Liver (tissue), 9 donors: ENCODE results near the gene KRTCAP3. TPM values are rescaled to one million over a fixed set of nuclear protein-coding genes. Genes with fewer than 3 reads are reported as not detected.

ENCODE experiments used
- DNase-seq: peaks from one replicate; pipeline ENCODE4 v3.0.0-alpha.2; 2017; ENCODE audit warnings: low spot score
- H3K27ac ChIP-seq, 2 donors: one replicate each; pipeline ENCODE4 v1.7.0; 2013; ENCODE audit warnings: inconsistent platforms in 2 of 2, low read length in 2 of 2, control low read depth in 1 of 2, low read depth in 1 of 2, mild to moderate bottlenecking in 1 of 2
- H3K27me3 ChIP-seq, 4 donors: one replicate each; pipeline versions ENCODE4 v1.6.1 to v1.7.0; 2013; ENCODE audit warnings: low read length in 3 of 4, inconsistent platforms in 1 of 4, mild to moderate bottlenecking in 1 of 4, moderate library complexity in 1 of 4; ENCODE audit not compliant: control insufficient read depth in 4 of 4, insufficient read depth in 4 of 4
- H3K36me3 ChIP-seq, 4 donors: one replicate each; pipeline versions ENCODE4 v1.6.1 to v1.7.0; 2013; ENCODE audit warnings: low read length in 3 of 4, mild to moderate bottlenecking in 3 of 4, low read depth in 1 of 4, moderate library complexity in 1 of 4; ENCODE audit not compliant: control insufficient read depth in 4 of 4, insufficient read depth in 3 of 4
- H3K4me1 ChIP-seq, 4 donors: one replicate each; pipeline versions ENCODE4 v1.6.1 to v1.7.0; 2013; ENCODE audit warnings: low read length in 3 of 4, mild to moderate bottlenecking in 3 of 4, moderate library complexity in 1 of 4; ENCODE audit not compliant: control insufficient read depth in 4 of 4, insufficient read depth in 4 of 4
- H3K4me3 ChIP-seq, 3 donors: one replicate each; pipeline versions ENCODE4 v1.6.1 to v1.7.0; 2013; ENCODE audit warnings: low read length in 3 of 3, control low read depth in 1 of 3, low read depth in 1 of 3, mild to moderate bottlenecking in 1 of 3
- H3K9ac ChIP-seq, 2 donors: one replicate each; pipeline ENCODE4 v1.7.0; 2013; ENCODE audit warnings: low read length in 2 of 2, mild to moderate bottlenecking in 2 of 2, moderate library complexity in 2 of 2, control low read depth in 1 of 2, low read depth in 1 of 2
- H3K9me3 ChIP-seq, 4 donors: one replicate each; pipeline versions ENCODE4 v1.6.1 to v1.7.0; 2013; ENCODE audit warnings: low read length in 3 of 4; ENCODE audit not compliant: control insufficient read depth in 4 of 4
- EGR1 ChIP-seq, 2 donors: IDR thresholded peaks; 2 replicates each; pipeline ENCODE4 v1.6.1; 2016 to 2018; ENCODE audit warnings: antibody characterized with exemption in 2 of 2, low read depth in 2 of 2
- FOXA1 ChIP-seq: IDR thresholded peaks from 2 replicates; pipeline ENCODE4 v1.6.1; 2016; ENCODE audit warnings: antibody characterized with exemption
- FOXA2 ChIP-seq: IDR thresholded peaks from 2 replicates; pipeline ENCODE4 v1.6.1; 2016; ENCODE audit warnings: antibody characterized with exemption
- GABPA ChIP-seq, 2 donors: IDR thresholded peaks in 1 of 2; conservative IDR thresholded peaks in 1 of 2; 2 replicates each; pipeline ENCODE4 v1.6.1; 2016; ENCODE audit warnings: antibody characterized with exemption in 2 of 2, mild to moderate bottlenecking in 1 of 2, moderate library complexity in 1 of 2
- HNF4A ChIP-seq, 2 donors: conservative IDR thresholded peaks; 2 replicates each; pipeline ENCODE4 v1.6.1; 2016; ENCODE audit warnings: antibody characterized with exemption in 2 of 2, mild to moderate bottlenecking in 2 of 2
- HNF4G ChIP-seq: IDR thresholded peaks from 2 replicates; pipeline ENCODE4 v1.6.1; 2016; ENCODE audit warnings: antibody characterized with exemption
- JUND ChIP-seq, 2 donors: IDR thresholded peaks; 2 replicates each; pipeline ENCODE4 v1.6.1; 2016; ENCODE audit warnings: antibody characterized with exemption in 2 of 2
- NR2F2 ChIP-seq: IDR thresholded peaks from 2 replicates; pipeline ENCODE4 v1.6.1; 2016; ENCODE audit warnings: antibody characterized with exemption
- RAD21 ChIP-seq, 2 donors: IDR thresholded peaks; 2 replicates each; pipeline ENCODE4 v1.6.1; 2016; ENCODE audit warnings: antibody characterized with exemption in 2 of 2, mild to moderate bottlenecking in 2 of 2
- RXRA ChIP-seq, 2 donors: IDR thresholded peaks; 2 replicates each; pipeline ENCODE4 v1.6.1; 2017 to 2018; ENCODE audit warnings: antibody characterized with exemption in 2 of 2, mild to moderate bottlenecking in 1 of 2
- SP1 ChIP-seq: IDR thresholded peaks from 2 replicates; pipeline ENCODE4 v1.6.1; 2018; ENCODE audit warnings: antibody characterized with exemption, mild to moderate bottlenecking
- TAF1 ChIP-seq: conservative IDR thresholded peaks from 2 replicates; pipeline ENCODE4 v1.6.1; 2016; ENCODE audit warnings: antibody characterized with exemption, mild to moderate bottlenecking
- YY1 ChIP-seq: IDR thresholded peaks from 2 replicates; pipeline ENCODE4 v1.6.1; 2016; ENCODE audit warnings: antibody characterized with exemption, mild to moderate bottlenecking
- WGBS: extraction: QIAGEN DNeasy Blood & Tissue Kit; methylation state at CpG from one replicate; pipeline ENCODE4 v1.1.7; 2013; 5-methylcytosine and 5-hydroxymethylcytosine counted together
- polyA plus RNA-seq, 2 donors: library from polyadenylated mRNA; stranded (reverse) in 1 of 2; unstranded in 1 of 2; fragments of 200-250 nt in 1 of 2; fragments of >200 nt in 1 of 2; fragmentation: Nextera tagmentation in 1 of 2; extraction: Ambion mirVana in 1 of 2; gene quantifications; one replicate each; pipeline versions ENCODE4 v1.2.1 to v1.2.3, GENCODE V29; 2013 to 2015
- total RNA-seq, 2 donors: library from RNA; depleted of rRNA; stranded (reverse); fragments of >200 nt; gene quantifications; one replicate each; pipeline ENCODE4 v1.2.3, GENCODE V29; 2014
- TF ChIP-seq, protein P1 (sequence below): IDR thresholded peaks from 2 replicates; pipeline ENCODE4 v1.6.1; 2016; ENCODE audit warnings: antibody characterized with exemption
- TF ChIP-seq, protein P2 (sequence below): fragments of 150-350 bp; IDR thresholded peaks from 2 replicates; pipeline ENCODE4 v1.5.1; 2017; ENCODE audit warnings: improper control_type of control experiment, low read depth, low read length; ENCODE audit not compliant: missing input control
- TF ChIP-seq, protein P3 (sequence below): IDR thresholded peaks from 2 replicates; pipeline ENCODE4 v1.6.1; 2016; ENCODE audit warnings: antibody characterized with exemption
- TF ChIP-seq, protein P4 (sequence below): IDR thresholded peaks from 2 replicates; pipeline ENCODE4 v1.6.1; 2016; ENCODE audit warnings: antibody characterized with exemption
- TF ChIP-seq, protein P5 (sequence below): IDR thresholded peaks from 2 replicates; pipeline ENCODE4 v1.6.1; 2016; ENCODE audit warnings: antibody characterized with exemption, mild to moderate bottlenecking
- donor health status: healthy.
- donor health status: healthy.
- donor health status: healthy.
- donor health status: healthy.
- donor health status: healthy.

The KRTCAP3 gene
- total and polyA plus RNA-seq, 4 donors, result 1.8 to 12.7 (median 4.7) TPM

DNA sequence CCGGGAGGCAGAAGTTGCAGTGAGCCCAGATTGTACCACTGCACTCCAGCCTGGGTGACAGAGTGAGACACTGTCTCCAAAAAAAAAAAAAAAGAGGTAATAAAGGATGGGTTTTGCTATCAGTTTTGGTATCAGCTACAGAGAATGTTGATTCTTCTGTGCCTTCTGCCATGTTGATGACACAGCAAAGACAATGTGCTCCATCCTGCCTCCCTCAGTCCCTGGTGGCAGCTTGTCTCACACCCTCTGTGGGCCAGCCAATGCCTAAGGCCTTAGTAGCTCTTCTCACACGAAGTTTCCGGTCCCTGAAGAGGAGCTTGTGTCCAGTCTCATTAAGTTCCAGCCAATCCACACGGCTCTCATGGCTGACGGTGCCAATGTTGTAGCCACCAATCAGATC lies 29.8 kb downstream of the KRTCAP3 start:
- WGBS, result 96% methylated on average over 5 of the region's 5 CpGs
- no peak for DNase-seq
- no peaks in the 10 kb centered on the region for H3K4me1 ChIP-seq
- no peak overlapping the region for H3K4me3 ChIP-seq
- no peaks in the 10 kb centered on the region for H3K27me3 ChIP-seq
- H3K9ac ChIP-seq, result no peak overlapping the region
- peaks cover 4 to 18% (median 8%) of the 10 kb centered on the region in 4 donors for H3K36me3 ChIP-seq
- TF ChIP-seq HNF4A (conservative IDR thresholded peaks at IDR 0.05) (no peak), TAF1 (no peak), YY1 (no peak), HNF4G (no peak), FOXA2 (no peak), SP1 (no peak)
- TF ChIP-seq, protein P1, sequence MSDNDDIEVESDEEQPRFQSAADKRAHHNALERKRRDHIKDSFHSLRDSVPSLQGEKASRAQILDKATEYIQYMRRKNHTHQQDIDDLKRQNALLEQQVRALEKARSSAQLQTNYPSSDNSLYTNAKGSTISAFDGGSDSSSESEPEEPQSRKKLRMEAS, result no peak
- TF ChIP-seq, protein P2, sequence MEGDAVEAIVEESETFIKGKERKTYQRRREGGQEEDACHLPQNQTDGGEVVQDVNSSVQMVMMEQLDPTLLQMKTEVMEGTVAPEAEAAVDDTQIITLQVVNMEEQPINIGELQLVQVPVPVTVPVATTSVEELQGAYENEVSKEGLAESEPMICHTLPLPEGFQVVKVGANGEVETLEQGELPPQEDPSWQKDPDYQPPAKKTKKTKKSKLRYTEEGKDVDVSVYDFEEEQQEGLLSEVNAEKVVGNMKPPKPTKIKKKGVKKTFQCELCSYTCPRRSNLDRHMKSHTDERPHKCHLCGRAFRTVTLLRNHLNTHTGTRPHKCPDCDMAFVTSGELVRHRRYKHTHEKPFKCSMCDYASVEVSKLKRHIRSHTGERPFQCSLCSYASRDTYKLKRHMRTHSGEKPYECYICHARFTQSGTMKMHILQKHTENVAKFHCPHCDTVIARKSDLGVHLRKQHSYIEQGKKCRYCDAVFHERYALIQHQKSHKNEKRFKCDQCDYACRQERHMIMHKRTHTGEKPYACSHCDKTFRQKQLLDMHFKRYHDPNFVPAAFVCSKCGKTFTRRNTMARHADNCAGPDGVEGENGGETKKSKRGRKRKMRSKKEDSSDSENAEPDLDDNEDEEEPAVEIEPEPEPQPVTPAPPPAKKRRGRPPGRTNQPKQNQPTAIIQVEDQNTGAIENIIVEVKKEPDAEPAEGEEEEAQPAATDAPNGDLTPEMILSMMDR, result no peak
- no peak overlapping the region for H3K27ac ChIP-seq
- H3K9me3 ChIP-seq, result no peaks in the 10 kb centered on the region

DNA sequence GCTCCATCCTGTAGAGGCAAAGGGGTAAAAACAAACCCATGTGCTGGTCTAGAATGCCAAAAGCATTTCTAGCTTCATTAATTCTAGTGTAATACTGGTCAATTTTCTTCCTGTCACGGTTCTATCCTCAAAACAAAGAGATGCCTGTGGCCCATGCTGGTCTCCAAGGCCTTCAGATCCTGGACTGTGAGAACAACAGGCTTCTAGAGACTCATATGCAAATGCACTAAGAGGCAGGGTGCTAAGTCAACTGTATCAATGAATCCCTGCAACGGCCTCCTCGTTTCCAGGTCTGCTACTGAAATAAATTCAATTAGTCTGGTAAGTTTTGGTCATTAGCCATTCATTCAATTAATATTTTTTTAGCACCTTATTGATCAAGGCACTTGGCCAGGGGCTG lies 43.3 kb downstream of the KRTCAP3 start:
- Histone ChIP-seq H3K4me3 (no peak overlapping the region), H3K4me1 (peaks cover 1 to 14% (median 10%) of the 10 kb centered on the region in 4 donors), H3K27me3 (no peaks in the 10 kb centered on the region), H3K36me3 (peaks cover 0 to 13% (median 6%) of the 10 kb centered on the region in 4 donors), H3K9ac (no peak overlapping the region), H3K27ac (no peak overlapping the region), H3K9me3 (no peaks in the 10 kb centered on the region)
- DNase-seq, result no peak
- WGBS, result 82% methylated on average over 3 of the region's 3 CpGs
- TF ChIP-seq SP1, result no peak
- TF ChIP-seq GABPA (IDR thresholded peaks at IDR 0.05 in 1 of 2, conservative IDR thresholded peaks at IDR 0.05 in 1 of 2), result no peak
- TF ChIP-seq RAD21 (IDR thresholded peaks at IDR 0.05), result no peak
- TF ChIP-seq, protein P2, result no peak
- no peak for TF ChIP-seq TAF1
- no peak for TF ChIP-seq NR2F2
- TF ChIP-seq, protein P3, sequence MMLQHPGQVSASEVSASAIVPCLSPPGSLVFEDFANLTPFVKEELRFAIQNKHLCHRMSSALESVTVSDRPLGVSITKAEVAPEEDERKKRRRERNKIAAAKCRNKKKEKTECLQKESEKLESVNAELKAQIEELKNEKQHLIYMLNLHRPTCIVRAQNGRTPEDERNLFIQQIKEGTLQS, result no peak
- TF ChIP-seq, protein P4, sequence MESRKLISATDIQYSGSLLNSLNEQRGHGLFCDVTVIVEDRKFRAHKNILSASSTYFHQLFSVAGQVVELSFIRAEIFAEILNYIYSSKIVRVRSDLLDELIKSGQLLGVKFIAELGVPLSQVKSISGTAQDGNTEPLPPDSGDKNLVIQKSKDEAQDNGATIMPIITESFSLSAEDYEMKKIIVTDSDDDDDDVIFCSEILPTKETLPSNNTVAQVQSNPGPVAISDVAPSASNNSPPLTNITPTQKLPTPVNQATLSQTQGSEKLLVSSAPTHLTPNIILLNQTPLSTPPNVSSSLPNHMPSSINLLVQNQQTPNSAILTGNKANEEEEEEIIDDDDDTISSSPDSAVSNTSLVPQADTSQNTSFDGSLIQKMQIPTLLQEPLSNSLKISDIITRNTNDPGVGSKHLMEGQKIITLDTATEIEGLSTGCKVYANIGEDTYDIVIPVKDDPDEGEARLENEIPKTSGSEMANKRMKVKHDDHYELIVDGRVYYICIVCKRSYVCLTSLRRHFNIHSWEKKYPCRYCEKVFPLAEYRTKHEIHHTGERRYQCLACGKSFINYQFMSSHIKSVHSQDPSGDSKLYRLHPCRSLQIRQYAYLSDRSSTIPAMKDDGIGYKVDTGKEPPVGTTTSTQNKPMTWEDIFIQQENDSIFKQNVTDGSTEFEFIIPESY, result no peak
- TF ChIP-seq, protein P5, sequence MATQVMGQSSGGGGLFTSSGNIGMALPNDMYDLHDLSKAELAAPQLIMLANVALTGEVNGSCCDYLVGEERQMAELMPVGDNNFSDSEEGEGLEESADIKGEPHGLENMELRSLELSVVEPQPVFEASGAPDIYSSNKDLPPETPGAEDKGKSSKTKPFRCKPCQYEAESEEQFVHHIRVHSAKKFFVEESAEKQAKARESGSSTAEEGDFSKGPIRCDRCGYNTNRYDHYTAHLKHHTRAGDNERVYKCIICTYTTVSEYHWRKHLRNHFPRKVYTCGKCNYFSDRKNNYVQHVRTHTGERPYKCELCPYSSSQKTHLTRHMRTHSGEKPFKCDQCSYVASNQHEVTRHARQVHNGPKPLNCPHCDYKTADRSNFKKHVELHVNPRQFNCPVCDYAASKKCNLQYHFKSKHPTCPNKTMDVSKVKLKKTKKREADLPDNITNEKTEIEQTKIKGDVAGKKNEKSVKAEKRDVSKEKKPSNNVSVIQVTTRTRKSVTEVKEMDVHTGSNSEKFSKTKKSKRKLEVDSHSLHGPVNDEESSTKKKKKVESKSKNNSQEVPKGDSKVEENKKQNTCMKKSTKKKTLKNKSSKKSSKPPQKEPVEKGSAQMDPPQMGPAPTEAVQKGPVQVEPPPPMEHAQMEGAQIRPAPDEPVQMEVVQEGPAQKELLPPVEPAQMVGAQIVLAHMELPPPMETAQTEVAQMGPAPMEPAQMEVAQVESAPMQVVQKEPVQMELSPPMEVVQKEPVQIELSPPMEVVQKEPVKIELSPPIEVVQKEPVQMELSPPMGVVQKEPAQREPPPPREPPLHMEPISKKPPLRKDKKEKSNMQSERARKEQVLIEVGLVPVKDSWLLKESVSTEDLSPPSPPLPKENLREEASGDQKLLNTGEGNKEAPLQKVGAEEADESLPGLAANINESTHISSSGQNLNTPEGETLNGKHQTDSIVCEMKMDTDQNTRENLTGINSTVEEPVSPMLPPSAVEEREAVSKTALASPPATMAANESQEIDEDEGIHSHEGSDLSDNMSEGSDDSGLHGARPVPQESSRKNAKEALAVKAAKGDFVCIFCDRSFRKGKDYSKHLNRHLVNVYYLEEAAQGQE, result no peak
- no peak for TF ChIP-seq JUND (IDR thresholded peaks at IDR 0.05)
- TF ChIP-seq HNF4A (conservative IDR thresholded peaks at IDR 0.05), result no peak
- TF ChIP-seq RXRA (IDR thresholded peaks at IDR 0.05), result no peak
- TF ChIP-seq FOXA1, result no peak
- no peak for TF ChIP-seq FOXA2
- no peak for TF ChIP-seq HNF4G
- no peak for TF ChIP-seq EGR1 (IDR thresholded peaks at IDR 0.05; ENCODE audit: low read depth in 2 of 2)
- no peak for TF ChIP-seq YY1
